IPS-NIHi11 (cell line): ENCODE measurements around the gene BAIAP2.
"Not testable (repeated sequence)": the region's sequence is repeated elsewhere in the genome, so short reads cannot be mapped to it uniquely, and the experiment has no call there.

ENCODE experiments used
- DNase-seq: peaks from one replicate; pipeline ENCODE4 v3.0.0; 2012; ENCODE audit warnings: mixed read lengths, low spot score

The BAIAP2 gene

DNA sequence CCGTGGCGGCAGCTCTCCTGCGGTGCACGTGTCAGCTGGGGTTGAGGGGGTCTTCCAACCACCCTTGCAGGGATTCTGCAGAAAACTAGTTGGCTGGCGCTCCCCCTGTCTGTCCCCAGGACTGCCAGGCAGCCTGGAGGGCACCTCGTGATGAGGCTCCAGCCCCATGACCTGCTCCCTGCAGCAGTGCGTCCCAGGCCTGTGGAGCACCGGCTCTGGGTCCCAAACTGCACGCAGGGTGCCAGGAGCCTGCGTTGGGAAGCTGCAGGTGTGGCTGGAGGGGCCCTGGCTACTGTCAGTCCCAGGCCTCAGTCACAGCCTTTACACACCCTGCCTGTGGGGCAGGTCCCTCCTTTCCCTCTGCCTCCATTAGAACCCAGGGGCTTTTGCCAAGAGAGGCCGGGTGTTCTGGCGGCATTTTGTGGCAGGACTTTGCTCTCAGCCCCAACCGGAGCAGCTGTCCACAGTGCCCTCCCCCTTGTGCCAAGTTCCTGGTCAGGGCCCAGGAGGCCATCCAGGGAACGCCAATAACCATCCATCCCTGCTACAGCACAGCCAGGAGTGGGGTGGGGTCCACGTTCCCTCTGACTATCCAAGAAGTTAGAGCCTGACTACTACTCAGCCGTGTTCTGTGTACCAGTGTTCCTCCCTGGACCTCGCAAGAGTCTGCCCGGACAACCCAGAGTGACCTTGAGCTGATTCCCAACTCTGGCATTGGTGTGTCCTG, 34.2 kb upstream of the BAIAP2 start:
- DNase-seq = no peak

DNA sequence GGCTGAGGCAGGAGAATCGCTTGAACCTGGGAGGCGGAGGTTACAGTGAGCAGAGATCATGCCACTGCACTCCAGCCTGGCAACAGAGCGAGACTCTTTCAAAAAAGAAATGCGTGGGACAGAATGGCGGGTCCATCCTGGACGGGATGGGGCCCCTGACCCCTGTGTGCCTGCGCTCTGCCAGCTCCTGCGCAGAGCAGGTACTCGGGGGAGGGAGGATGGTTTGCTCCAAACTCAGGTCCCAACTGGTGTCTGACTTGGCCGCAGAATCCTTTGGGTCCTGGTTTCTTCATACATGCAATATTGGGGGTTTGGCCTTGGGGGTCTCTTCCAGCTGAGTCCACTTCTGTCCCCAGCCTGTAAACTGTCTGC, 33.0 kb upstream of the BAIAP2 start:
- DNase-seq = no peak

DNA sequence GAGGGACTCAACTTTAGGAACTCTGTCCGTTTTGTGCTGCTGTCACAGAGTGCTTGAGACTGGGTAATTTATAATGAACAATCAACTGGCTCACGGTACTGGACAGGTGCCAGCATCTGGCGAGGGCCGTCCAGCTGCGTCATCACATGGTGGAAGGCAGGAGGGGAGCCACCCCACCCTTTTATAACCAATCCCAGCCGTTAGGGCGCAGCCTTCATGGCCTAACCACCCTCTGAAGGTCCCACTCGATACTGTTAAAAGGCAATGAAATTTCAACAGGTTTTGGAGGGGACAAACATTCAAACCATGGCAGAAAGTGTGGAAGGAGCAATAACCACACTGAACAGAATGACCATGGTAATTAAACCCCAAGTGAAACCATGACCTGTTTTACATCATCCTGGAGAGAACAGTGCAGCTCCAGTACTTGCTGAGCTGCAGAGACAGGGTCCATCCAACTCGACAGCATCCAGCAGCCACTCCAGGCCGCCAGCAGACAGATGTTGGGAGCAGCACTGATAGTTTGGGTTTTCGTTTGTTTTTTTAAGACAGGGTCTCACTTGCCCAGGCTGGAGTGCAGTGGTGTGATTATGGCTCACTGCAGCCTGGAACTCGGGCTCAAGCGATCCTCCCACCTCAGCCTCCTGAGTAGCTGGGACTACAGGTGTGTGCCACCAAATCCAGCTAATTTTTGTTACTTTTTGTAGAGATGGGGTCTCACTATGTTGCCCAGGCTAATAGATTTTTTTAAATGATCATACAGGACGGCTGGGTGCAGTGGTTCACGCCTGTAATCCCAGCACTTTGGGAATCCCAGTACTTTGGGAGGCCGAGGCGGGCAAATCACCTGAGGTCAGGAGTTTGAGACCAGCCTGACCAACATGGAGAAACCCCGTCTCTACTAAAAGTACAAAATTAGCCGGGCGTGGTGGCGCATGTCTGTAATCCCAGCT, 32.3 kb upstream of the BAIAP2 start:
- DNase-seq = no peak

DNA sequence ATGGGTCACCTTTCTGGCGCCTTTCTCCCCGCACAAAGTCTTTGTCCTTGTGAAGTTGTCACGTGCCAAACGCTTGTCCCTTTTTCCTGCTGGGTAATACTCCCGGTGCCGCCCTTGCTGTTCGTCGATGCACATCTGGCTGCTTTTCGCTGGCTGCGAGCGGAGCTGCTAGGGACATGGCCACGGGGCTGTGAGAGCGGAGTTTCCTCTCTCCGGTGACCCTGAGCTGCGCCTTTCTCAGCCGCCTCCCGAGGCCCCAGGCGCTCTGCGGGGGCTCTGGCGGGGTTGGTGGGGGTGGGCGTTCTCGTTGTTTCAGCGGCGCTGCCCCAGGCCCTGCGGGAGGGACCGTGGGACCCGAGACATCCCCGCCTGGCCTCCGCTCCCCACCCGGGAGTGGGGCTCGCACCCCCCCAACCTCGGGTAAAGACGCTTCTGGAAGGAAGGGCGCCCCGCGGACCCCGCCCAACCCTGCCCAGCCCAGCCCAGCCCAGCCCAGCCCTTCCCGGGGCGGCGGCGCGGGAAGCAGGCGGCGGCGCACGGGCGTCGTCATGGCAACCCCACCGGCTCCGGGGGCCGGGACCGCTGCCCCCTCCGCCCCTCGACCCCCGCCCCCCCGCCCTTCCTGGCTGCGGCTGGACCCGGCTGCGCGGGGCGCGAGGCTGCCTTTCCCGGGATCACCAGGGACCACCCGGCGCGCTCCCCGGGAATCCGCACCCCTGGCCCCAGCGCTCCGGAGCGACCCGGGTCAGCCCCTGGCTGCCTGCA, 31.1 kb upstream of the BAIAP2 start:
- peak; percentile 84 for DNase-seq

DNA sequence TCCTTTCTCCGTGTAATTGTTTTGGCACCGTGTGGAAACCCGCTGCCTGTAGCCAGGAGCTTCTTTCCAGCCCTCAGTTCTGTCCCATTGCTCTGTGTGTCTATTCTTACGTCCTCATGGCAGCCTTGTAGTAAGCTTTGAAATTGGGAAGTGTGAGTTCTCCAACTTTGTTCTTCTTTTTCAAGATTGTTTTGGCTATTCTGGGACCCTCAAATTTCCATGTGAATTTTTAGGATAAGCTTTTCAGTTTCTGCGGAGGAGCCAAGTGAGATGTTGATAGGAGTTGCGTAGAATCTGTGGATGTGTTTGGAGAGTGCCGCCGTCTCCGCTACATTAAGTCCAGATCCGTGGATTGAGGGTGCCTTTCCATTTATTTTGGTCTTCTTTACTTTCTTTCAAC, 28.1 kb upstream of the BAIAP2 start:
- no peak for DNase-seq

DNA sequence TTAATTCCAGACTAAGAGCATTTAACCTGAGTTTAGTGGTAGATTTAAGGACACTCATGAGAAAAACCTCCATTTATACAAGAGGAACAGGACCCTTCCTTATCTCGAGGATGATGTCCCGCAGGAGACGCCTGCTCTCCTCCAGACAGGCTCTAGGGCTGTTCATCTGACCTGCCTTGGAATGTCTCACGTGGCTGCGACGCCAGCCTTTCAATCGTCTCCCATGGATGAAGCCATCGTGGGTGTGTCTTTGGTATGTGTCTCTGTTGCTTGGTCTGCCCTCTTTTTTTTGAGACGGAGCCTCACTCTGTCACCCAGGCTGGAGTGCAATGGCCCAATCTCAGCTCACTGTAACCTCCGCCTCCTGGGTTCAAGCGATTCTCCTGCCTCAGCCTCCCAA, 26.8 kb upstream of the BAIAP2 start:
- no peak for DNase-seq

DNA sequence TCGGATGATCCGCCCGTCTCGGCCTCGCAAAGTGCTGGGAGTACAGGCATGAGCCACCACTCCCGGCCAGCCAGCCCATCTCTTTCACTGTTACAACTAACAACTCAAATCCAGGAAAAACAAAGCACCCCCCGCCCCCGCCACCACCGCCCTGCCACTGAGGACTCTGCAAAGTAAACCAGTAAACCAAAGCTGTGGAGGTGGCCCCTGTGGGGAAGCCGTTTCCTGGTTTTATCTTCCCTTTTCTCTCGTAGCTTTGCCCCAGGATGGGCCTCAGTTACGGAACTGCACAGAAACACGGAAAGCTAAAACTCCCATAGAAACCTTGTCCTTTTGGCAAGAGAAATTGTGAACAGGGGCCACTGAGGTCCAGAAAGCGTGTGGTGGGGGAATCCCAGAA, 25.8 kb upstream of the BAIAP2 start:
- no peak for DNase-seq

DNA sequence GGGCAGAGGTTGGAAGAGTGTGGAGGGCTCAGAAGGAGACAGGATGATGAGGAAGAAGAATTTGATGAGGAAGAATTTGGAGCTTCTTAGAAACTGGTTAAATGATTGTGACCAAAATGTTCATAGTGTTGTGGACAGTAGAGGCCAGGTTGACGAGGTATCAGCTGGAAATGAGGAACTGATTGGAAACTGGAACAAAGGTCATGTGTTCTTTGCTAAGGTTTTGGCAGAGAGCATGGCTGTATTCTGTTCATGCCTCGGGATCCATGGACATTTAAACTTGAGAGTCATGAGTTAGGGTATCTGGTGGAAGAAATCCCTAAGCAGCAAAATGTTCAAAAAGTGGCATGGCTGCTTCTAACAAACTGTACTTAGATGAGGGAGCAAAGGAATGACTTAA, 24.0 kb upstream of the BAIAP2 start:
- no peak for DNase-seq

DNA sequence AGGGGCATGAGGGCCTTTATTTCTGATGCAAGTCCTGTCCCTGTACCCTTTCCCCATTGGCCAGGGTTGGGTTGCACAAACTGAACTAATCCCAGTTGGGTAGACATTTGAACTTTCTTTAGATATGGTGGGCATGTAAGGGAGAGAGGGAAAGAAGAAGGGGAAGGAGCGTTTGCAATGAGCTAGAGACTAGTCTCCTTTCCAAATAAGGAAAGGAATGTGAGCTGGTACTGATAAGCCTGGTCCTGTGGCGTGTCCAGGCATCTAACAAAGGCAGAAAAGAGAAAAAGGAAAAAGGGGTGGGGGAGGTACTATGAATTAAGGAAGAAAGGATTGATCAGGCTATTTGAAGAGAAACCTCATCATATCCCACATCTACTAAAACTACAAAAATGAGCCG, 23.0 kb upstream of the BAIAP2 start:
- DNase-seq = no peak

DNA sequence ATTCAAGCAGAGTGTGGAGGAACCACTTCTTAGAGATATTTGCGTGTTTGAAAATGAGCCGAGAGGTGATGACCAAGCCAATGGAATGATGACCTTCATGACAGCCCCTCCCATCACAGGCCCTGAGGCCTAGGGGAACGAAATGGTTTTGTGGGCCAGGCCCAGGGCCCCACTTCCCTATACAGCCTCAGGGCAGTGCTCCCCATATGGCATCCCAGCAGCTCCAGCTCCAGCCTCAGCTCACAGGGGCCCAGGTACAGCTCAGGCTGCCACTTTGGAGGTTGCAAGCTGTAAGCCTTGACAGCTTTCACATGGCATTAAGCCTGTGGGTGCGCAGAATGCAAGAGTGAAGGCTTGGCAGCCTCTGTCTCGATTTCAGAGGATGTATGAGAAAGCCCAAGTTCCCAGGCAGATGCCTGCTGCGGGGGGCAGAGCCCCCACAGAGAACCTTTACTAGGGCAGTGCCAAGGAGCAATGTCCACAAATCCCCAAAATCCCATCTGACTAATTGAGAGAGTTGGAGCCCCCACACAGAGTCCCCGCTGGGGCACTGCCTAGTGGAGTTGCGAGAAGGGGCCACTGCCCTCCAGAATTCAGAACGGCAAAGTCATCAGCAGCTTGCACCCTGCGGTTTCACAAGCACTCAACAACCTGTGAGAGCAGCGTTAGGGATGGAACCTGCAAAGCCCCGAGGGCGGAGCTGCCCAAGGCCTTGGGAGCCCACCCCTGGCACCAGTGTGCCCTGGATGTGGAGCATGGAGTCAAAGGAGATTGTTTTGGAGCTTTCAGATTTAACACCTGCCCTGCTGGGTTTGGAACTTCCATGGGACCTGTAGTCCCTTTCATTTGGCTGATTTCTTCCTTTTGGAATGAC, 22.1 kb upstream of the BAIAP2 start:
- no peak for DNase-seq

DNA sequence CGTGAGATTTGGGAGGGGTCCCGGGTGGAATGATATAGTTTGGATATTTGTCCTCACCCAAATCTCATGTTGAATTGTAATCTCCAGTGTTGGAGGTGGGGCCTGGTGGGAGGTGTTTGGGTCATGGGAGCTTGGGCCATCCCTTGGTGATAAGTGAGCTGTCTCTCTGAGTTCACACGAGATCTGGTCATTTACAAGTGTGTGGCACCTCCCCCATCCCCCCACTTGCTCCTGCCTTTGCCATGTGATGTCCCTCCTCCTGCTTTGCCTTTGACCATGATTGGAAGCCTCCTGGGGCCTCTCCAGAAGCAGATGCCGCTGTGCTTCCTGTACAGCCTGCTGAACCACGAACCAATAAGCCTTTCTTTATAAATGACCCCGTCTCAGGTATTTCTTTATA, 21.3 kb upstream of the BAIAP2 start:
- no peak for DNase-seq

DNA sequence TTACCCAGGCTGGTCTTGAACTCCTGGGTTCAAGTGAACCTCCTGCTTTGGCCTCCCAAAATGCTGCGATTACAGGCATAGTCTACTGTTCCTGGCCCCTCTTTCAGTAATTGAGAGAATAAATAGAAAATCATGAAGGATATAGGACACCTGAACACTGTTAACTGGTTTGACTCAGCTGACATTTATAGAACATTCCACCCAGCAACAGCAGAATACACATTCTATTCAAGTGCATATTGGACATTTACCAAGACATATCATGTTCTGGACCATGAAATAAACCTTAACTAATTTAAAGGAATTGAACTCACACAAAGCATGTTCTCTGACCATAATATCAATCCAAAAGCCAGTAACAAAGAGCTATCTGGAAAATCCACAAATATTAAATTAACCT, 19.8 kb upstream of the BAIAP2 start:
- no peak for DNase-seq

DNA sequence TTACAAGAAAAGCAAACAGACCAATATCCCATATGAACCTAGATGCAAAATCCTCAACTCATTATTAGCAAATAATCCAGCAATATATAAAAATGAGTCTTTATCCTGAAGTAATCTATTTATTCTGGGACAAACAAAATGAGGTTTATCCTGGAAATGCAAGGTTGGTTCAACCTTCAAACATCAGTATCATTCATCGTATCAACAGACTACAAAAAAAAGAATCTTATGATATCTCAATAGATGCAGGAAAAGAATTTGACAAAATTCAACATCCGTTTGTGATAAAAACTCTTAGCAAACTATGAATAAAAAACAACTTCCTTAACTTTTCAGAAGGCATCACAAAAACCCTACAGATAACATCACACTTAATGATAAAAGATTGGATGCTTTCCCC, 18.4 kb upstream of the BAIAP2 start:
- no peak for DNase-seq

DNA sequence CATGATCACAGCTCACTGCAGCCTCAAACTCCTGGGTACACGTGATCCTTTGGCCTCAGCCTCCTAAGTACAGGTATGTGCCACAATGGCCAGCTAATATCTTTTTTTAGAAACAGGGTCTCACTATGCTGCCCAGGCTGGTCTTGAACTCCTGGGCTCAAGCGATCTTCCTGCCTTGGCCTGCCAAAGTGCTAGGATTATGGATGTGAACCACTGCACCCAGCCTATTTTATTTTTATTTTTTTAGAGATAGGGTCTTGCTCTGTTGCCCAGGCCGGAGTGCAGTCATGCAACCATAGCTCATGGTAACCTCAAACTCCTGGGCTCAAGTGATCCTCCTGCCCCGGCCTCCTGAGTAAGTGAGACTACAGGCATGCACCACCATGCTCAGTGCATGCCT, 17.6 kb upstream of the BAIAP2 start:
- not testable (repeated sequence) for DNase-seq

DNA sequence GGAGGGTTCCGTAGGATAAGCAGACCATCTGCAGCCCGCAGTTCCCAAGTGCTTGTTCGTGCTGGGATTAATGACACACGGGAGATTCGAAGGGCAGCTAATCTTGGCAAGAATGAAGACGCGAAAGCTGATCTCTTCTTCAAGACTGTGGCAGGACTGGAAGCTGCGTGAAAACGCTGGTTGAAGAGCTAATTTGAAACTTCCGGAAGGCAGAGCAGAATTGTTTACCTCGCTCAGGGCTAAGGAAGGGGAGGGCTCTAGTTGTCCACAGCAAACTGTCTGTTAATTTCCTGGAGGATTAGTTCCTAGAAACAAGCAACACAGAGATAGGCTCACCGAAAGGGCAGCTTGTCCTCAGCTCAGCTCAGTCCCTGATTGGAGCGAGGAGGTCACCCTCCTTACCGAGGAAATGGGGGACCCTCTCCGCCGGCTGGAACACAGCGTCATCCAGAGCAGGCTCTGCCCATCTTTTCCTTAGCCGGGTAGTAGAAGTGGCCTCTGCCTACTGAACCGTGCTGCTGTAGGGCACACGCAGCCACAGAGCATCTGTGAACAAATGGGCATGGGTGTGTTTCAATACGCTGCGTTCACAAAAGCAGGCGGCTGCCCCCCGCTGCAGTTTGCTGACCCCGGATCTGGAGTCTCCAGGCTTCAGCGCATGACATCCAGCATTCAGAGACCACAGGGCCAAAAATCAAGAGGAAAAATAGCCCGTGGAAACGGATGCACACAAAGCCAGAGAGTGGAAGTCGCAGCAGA, 16.7 kb upstream of the BAIAP2 start:
- no peak for DNase-seq

DNA sequence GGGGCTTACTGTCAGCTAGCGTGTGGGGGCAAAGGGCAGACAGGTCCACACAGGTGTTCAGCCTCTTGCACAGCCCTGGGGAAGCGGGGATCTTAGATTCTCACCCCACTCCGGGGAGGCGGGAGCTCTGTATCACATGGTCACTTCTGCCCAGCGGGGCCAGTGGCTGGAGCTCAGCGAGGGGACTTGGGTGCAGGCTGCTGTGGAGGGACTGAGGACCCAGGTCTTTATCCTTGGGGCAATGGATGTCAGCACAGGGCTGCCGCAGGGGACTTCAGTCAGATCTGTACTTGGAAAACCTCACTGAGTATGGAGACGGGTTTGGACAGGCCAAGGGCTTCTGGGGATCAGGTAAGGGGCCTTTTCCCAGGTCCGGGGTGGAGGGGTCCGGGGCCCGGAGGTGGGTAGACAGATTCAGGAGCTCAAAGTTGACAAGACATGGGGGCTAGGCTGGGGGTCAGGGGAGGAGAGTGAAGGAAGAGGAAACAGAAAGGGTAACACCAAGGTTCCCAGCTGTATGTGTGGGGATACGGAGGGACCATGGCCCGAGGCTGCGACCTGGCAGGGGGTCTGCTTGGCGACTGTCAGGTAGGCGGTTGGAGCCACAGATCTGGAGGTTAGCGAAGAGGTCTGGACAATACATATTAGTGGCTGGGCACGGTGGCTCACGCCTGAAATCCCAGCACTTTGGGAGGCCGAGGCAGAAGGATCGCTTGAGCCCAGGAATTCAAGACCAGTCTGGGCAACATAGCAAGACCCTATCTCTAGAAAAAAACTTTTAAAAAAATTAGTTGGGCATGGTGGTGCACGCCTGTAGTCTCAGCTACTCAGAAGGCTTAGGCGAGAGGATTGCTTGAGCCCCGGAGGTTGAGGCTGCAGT, 15.1 kb upstream of the BAIAP2 start:
- no peak for DNase-seq

DNA sequence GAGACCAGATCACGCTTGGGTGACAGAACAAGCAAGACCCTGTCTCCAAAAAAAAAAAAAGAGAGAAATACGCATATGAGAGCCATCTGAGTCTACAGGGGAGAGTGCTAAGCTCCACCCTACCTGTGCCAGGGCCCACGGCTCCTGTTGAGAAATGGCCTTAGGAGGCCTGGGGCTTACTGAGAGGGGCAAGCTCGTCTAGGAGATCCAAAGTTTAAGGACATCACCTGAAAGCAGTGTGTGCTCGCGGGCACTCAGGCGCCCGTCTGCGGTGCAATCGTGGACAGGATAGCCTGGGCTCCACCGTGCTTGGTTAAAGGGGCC, 14.5 kb upstream of the BAIAP2 start:
- DNase-seq = no peak

DNA sequence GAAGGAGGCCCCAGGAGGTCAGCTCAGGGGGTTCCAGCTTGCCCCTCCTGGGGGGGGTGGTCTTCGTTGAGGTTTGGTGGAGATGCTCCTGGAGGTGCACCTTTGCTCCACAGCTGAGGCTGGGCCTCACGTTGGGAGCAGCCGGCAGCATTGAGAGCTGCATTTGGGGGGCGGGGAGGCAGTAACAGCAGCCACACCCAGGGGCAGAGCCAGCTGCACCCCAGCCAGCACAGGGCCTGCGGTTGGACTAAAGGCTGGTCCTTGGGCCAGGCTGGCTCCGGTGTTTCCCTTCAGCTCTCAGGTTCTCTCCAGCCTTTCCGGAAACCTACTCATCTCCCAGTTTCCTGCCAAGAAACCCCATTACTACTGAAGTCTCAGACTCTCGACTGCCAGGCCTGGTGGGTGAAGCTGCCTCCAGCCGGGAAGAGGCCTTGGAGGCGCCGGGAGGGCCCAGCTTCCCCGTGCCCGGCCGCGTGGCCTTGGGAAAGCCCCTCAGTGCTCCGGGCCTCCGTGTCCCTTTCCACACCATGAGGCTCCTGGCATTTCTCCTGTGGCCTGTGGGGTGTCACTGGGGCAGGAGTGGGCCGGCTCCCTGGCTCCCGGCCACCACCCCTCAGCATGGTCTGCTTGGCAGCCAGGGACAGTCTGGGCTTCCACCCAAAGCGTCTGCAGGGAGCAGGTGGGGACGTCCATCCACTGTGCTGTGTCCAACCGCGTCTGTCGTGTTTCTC, 14.0 kb upstream of the BAIAP2 start:
- no peak for DNase-seq

DNA sequence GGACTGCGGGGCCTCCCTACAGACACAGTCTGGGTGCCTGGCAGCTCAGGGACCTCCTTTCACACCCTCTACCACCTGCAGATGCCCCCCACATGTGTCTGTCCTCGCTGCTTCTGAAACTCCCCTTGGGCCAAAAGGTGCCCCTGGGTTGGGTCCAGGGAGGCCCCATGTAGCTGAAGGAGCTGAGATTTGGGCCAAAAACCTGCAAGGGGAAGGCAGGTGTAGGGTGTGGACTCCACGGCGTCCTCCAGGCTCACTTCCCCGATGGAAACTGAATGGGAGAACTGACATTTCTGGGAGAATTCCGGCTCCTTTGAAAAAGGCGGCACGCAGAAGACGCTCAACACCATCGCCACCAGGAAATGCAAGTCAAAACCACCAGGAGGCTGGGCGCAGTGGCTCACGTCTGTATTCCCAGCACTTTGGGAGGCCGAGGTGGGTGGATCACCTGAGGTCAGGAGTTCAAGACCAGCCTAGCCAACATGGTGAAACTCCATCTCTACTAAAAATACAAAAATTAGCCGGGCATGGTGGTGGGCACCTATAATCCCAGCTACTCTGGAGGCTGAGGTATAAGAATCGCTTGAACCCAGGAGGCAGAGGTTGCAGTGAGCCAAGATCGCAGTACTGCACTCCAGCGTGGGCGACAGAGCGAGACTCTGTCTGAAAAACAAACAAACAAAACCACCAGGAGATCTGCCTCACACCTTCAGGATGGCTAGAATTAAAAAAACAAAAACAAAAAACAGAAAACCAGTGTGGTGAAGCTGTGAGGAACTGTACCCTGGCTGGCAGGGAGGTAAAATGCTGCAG, 13.2 kb upstream of the BAIAP2 start:
- no peak for DNase-seq
